NCI-H748 (cell line): ENCODE measurements around the gene RNF151.

Experiments
- DNase-seq: peaks from one replicate; lab custom pipeline; 2025; ENCODE audit not compliant: unreplicated experiment; lab: John Stamatoyannopoulos, UW

The RNF151 gene

GRCh38 chr16:1990351-1991134 lies 23.9 kb downstream of the RNF151 start:
- DNase-seq = peak; percentile 57

GRCh38 chr16:1991135-1991551 lies 24.5 kb downstream of the RNF151 start:
- no peak for DNase-seq

DNA sequence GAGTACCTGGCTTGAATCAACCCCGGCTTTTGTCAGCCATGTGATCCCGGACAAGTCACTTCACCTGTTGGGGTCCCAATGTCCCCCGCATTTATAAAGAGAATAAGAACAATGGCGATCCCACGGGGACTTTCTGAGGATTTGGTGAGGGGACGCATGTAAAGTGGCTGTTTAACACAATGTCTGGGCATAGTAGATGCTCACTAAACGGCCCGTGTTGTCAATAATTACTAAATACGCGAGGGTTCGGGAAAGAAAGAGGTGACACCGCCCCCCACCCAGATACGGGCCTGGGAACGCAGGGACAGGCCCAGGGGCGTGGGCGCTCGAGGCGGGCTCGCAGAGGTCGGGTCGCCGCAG lies 24.9 kb downstream of the RNF151 start:
- no peak for DNase-seq

- DNase-seq = no peak
These were observed 25.5 kb downstream of the RNF151 start for GRCh38 chr16:1991948-1992703.

- DNase-seq = no peak
These were observed 26.2 kb downstream of the RNF151 start for GRCh38 chr16:1992704-1993317.

- DNase-seq = no peak
These were observed 27.1 kb downstream of the RNF151 start for GRCh38 chr16:1993731-1994131.

GRCh38 chr16:1997494-1998359 lies 31.1 kb downstream of the RNF151 start:
- no peak for DNase-seq

GRCh38 chr16:1998360-1998835 lies 31.7 kb downstream of the RNF151 start:
- no peak for DNase-seq

- DNase-seq = no peak
These were observed 32.5 kb downstream of the RNF151 start for GRCh38 chr16:1998852-1999801.

GRCh38 chr16:1999866-2000514 lies 33.3 kb downstream of the RNF151 start:
- no peak for DNase-seq

- no peak for DNase-seq
These were observed 34.4 kb downstream of the RNF151 start for GRCh38 chr16:2001035-2001434.

GRCh38 chr16:2001456-2002355 lies 35.0 kb downstream of the RNF151 start:
- no peak for DNase-seq

GRCh38 chr16:2002406-2003230 lies 36.0 kb downstream of the RNF151 start:
- DNase-seq = no peak

DNA sequence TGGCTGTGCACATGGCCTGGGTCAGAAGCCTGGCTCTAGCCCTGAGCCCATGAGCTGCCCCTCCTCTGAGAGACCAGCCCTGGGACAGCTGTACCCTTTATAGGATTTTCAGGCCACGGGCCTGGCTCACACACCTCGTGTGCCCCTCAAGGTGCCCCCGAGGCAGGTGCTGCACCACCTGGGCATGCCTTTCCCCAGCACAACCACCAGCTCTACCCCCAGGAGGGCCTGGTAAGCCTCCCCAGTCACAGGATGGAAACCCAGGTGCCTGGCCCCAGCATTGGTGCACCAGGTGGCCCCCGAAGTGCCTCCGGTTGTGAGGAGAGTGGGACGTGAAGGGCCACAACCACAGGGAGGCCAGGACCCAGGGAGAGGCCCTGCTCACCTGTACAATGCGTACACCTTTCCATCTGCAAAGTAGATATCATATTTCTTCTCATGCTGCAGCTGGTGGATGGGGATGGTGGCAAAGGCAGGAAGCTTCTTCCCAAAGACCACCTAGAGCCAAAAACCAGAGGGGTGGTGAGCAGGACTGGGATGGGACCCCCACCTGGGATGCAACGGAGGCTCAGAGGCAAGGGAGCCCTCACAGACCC lies 36.7 kb downstream of the RNF151 start:
- DNase-seq = no peak

DNA sequence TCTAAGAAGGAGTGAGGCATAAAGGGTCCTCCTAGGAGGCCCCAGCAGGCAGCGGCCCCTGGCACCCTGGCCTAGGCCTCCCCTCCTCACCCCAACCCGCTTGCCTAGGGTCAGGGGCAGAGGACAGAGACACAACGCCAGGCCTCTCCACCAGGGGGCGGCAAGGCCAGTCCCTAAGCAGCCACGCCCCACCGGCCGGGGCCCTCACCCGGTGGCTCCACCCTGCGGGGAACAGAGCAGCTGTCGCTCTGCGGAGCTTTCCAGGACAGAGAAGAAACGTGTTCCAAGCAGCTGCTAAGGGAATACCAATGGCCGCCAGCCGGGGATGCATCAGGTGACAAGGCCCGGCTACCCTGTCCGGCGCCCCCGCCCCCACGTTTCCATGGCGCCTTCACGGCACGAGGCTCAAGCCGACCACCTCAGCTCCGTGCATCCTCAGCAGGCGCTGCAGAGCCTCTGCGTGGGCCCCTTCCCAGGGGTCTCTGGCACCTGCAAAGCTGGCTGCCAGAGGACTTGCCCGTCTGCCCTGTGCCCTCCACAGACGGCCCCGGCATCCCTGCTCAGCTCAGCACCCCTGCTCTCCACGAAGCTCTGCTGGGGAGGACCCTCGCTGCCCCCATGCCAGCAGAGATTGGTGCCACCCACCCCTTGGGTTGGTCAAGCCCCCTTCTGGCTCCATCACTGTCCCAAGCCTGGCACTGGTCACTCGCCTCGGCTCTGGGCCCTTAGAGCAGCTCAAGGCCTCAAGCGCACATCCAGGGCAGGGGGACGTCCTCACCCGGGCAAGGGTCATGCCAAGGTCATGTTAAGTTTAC lies 37.4 kb downstream of the RNF151 start:
- DNase-seq = peak; percentile 91
